ENCODE data around the gene AKR1A1.
"Not testable (repeated sequence)": the region's sequence is repeated elsewhere in the genome, so short reads cannot be mapped to it uniquely, and the experiment has no call there.

Gene AKR1A1

GRCh38 chr1:45523516-45523915 is 27.1 kb upstream of the AKR1A1 start:
- not testable (repeated sequence) for DNase-seq (ENCODE audit: low spot score)

GRCh38 chr1:45523975-45524374 is 26.7 kb upstream of the AKR1A1 start:
- DNase-seq (ENCODE audit: low spot score), result not testable (repeated sequence)

DNA sequence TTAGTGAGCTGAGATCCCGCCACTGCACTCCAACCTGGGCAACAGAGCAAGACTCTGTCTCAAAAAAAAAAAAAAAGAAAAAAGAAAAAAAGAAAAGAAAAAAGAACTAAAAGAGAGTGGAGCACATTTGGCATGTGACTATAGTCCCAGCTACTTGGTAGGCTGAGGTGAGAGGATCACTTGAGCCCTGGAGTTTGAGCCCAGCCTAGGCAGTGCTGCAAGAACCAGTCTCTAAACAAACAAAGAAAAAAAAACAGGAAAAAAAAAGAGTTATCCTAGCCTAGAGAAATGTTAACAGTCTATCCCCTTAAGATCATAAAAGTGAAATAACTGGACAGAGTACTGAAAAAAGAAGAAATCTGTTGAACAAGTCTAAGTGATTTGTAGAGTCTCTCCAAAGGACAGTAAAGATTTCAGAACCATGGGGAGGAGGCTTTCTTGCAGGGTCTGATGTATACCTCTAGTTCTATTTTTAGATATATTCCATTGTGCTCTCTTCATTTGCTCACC is 24.4 kb upstream of the AKR1A1 start:
- DNase-seq (ENCODE audit: low spot score), result no peak

DNA sequence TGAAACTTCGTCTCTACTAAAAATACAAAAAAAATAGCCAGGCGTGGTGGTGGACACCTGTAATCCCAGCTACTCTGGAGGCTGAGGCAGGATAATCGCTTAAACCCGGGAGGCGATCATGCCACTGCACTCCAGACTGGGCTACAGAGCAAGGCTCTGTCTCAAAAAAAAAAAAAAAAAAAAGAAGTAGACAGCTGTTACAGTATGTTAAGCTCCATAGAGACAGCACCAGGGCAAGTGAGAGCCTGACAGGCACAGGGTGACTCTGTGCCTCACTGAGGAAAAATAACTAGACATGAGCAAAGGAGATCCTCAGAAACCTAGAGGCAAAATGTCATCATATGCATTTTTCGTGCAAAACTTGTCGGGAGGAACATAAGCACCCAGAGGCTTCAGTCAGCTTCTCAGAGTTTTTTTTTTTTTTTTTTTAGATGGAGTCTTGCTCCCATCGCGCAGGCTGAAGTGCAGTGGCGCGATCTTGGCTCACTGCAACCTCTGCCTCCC is 19.9 kb upstream of the AKR1A1 start:
- no peak for DNase-seq (ENCODE audit: low spot score)

DNA sequence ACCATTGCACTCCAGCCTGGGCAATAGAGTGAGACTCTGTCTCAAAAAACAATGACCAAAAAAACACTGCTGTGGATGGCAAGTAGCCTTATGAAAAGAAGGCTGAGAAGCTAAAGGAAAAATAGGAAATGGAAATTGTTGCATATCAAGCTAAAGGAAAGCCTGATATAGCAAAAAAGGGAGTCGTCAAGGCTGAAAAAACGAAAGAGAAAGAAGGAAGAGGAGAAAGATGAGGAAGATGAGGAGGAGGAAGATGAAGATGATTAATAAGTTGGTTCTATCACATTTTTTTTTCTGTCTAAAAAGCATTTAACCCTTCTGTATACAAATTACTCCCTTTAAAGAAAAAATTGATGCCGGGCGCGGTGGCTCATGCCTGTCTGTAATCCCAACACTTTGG is 18.8 kb upstream of the AKR1A1 start:
- DNase-seq (ENCODE audit: low spot score), result no peak

DNA sequence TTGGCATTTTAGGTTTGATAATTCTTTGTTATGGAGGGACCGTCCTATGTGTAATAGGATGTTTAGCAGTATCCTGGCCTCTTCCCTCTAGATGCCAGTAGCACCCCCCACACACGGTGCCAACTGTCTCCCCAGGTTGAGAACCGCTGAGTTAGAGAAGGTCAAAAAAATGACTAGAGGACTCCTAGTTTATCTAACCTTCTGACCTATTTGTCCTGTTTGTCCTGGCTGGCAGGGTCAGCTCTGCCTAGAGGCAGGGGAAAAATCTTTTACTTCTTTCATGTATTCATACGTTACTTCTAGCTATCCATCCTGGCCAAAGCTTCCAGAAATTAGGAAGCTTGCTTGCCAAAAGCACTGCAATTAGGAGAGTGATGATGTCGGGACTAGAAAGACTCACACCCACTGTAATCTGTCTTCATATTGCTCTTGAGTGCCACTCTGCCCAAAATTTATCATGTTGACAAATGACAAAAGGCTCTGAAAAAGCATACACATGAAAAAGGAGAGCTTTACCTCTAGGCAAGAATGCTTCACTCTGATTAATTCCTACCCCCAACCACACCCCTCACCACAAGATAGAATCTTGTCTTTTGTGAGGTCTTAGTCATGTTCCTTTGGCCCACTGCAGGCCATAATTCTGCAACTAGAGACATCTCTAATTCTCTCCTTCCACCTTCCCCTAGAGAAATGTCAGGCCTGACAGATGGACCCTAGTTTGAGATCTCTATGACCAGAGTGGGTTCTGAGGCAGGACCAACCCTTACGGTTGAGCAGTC is 14.4 kb upstream of the AKR1A1 start:
- no peak for DNase-seq (ENCODE audit: low spot score)

DNA sequence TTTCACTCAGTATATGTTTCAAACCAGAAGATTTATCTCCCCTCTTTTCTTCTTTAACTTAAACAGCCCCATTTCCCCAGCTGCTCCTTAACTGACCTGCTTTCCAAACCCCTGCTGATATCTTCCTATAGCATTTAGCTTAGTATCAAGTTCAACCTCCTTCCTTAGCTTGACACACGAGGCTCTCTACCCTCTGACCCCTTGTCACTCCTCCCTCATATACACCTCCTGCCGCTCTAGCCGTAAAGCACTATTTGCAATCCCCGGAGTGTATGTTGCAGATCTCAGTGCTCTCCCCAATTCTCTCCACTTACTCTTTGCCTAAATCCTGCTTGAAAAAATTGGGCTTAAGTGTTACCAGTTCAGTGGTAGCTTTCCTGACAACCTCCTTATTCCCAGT is 13.7 kb upstream of the AKR1A1 start:
- DNase-seq (ENCODE audit: low spot score), result no peak

GRCh38 chr1:45541193-45541592 is 9.4 kb upstream of the AKR1A1 start:
- no peak for DNase-seq (ENCODE audit: low spot score)

DNA sequence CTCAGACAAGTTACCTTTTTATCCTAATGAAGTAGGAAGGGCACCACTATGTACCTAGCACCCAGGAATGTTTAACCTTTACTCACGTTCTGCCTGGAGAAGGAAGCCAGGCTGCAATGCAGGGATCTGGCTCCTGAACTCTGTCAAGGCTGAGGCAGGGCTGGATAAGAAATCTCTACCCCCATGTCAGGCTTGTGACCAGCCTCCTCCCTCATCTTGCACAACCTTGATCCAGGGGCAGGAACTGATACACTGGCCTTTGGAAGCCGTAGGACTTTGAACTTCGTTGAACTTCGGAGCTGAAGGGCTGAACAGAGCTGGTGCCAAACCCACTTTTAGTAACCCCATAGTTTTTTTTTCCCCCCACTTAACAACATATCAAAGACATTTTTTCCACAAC is 8.0 kb upstream of the AKR1A1 start:
- DNase-seq (ENCODE audit: low spot score), result no peak

GRCh38 chr1:45543581-45544417 is 6.8 kb upstream of the AKR1A1 start:
- DNase-seq (ENCODE audit: low spot score), result no peak

GRCh38 chr1:45544530-45544929 is 6.1 kb upstream of the AKR1A1 start:
- no peak for DNase-seq (ENCODE audit: low spot score)

GRCh38 chr1:45545019-45545493 is 5.6 kb upstream of the AKR1A1 start:
- DNase-seq (ENCODE audit: low spot score), result no peak

GRCh38 chr1:45545553-45546310 is 4.9 kb upstream of the AKR1A1 start:
- no peak for DNase-seq (ENCODE audit: low spot score)

- DNase-seq (ENCODE audit: low spot score), result no peak
Measured at GRCh38 chr1:45551684-45552083, 1.1 kb downstream of the AKR1A1 start.

DNA sequence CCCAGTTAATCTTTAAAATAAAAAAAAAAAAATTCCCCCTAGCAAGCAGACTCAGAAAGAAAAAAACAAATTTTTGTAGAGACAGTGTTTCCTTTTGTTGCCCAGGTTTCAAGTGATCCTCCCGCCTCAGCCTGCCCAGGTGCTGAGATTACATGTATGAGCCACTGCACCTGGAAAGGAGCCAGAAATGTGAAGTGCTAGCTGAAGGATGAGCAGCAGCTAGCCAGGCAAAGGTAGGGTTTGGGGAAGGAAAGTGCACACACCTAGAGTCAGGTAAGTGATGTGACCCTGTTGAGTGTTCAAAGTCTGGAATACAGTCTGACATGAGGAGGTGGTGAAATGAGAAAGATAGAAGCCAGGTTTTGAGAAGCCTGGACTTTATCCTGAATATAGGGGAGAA is 1.7 kb downstream of the AKR1A1 start:
- DNase-seq (ENCODE audit: low spot score), result no peak

DNA sequence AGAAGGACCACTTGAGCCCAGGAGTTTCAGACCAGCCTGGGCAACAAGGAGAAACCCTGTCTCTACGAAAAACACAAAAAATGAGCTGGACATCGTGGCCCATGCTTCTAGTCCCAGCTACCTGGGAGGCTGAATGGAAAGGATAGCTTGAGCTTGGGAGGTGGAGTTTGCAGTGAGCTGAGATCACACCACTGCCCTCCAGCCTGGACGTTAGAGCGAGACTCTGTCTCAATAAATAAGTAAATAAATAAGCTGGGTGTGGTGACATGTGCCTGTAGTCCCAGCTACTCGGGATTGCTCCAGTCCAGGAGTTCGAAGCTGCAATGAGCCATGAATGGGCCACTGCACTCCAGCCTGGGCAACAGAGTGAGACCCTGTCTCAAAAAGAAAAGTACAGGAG is 3.6 kb downstream of the AKR1A1 start:
- DNase-seq (ENCODE audit: low spot score), result no peak

- DNase-seq (ENCODE audit: low spot score), result no peak
Measured at GRCh38 chr1:45557422-45557944, 6.9 kb downstream of the AKR1A1 start.

DNA sequence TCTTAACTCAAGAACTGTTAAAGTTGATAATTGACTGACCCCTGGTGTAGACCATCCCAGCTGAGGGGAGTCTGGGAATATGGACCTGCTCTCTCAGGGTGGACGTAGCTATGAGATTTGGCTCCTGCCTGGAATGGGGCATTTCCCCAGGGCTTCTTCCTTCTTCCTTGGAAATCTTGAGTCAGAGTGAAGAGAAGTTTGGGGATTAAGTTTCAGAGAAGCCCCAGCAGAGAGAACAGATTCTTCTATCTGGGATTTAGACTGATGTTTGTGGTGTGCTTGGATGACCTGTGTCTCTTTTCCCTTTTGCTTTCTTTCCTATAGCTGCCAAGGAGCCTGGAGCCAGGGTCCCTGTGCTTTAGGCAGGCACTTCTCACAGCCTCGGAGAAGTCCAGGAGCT is 13.2 kb downstream of the AKR1A1 start:
- no peak for DNase-seq (ENCODE audit: low spot score)

DNA sequence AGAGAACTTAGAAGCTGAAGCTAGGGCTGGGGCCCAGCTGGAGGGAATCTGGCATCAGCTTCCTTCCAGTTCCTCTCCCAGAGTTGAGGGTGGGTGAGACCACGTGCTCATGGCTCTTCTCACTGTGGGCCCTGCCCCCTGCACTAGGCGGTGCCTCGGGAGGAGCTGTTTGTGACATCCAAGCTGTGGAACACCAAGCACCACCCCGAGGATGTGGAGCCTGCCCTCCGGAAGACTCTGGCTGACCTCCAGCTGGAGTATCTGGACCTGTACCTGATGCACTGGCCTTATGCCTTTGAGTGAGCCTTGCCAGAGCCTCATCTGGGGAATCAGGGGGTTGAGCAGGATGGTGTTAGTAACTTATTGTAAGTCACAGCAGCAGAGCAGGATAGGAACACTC is 16.1 kb downstream of the AKR1A1 start:
- no peak for DNase-seq (ENCODE audit: low spot score)

- no peak for DNase-seq (ENCODE audit: low spot score)
Measured at GRCh38 chr1:45567911-45568310, 17.3 kb downstream of the AKR1A1 start.

GRCh38 chr1:45568421-45568820 is 17.8 kb downstream of the AKR1A1 start:
- no peak for DNase-seq (ENCODE audit: low spot score)
